SW 1271 (cell line): ENCODE measurements around the gene MOGAT1.
"Not testable (repeated sequence)": the region's sequence is repeated elsewhere in the genome, so short reads cannot be mapped to it uniquely, and the experiment has no call there.

Experiments used
- DNase-seq, 2 experiments: peaks; one replicate each; lab custom pipeline; 2025; lab: John Stamatoyannopoulos, UW

The MOGAT1 gene

DNA sequence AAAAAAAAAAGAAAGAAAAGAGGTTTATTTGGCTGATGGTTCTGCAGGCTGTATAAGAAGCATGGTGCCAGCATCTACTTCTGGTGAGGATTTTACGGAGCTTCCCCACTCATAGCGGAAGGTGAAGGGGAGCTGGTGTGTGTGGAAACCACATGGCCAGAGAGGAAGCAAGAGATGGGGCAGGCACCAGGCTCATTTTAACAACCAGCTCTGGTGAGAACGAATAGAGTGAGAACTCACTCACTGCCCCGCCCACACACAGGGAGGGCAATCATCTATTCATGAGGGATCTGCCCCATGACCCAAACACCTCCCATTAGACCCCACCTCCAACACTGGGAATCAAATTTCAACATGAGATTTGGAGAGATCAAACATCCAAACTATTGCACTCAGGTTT lies 68.5 kb downstream of the MOGAT1 start:
- no peak for DNase-seq

DNA sequence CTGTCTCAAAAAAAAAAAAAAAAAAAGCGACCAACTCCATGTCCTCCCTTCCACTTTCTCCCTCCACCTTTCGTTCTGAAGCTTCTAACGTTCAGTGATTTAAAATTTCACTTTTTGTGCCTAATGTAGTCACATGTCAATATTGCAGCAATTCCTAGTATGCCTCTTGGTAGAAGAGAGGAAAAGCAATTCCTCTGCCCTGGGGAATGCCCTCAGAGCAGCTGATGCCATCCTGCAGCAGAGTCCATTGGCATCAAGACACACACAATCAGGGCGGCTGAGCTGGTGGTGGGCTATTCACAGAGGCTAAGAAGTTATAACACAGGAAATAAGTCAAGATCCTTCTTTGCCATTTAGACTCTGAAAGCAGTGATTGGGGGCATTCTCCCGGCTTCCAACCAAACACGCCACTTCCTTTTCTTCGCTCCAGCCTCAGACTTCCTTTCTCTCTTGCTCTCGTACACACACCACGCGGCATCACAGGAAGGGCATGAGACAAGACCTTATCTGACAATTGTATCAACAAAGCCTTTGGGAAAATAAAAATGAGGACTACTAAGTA lies 71.9 kb downstream of the MOGAT1 start:
- no peak for DNase-seq

DNA sequence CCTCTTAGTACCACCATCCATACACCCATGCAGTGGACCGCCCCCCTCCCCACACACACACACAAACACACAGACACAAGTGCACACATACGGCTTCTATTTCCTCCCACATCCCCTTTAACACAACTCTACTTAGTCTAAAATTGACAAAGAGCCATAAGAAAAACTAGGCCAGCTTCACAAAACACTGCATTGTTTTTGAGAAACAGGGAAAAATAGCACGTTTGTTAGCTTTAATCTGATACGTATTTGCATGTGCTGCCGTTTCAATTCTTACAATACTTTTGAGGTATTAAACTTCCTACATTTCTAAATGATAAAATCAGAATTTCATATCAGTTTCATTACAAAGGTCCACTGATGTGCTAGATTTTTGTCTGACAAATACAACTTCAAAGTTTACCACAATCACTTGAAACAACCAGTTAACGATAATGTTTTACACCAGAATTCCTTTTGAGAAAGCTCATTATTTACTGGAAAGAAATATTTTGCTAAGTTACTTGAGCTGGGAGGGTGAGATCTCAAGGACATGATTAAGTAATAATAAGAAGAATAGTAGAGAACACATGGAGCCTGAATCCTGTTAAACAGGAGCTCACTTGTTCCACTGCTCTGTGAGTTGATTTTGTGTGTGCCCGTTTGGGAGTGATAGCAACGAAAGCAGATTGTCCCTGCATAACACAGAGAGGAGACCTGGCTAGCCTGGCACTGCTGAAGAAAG lies 74.5 kb downstream of the MOGAT1 start:
- no peak for DNase-seq

DNA sequence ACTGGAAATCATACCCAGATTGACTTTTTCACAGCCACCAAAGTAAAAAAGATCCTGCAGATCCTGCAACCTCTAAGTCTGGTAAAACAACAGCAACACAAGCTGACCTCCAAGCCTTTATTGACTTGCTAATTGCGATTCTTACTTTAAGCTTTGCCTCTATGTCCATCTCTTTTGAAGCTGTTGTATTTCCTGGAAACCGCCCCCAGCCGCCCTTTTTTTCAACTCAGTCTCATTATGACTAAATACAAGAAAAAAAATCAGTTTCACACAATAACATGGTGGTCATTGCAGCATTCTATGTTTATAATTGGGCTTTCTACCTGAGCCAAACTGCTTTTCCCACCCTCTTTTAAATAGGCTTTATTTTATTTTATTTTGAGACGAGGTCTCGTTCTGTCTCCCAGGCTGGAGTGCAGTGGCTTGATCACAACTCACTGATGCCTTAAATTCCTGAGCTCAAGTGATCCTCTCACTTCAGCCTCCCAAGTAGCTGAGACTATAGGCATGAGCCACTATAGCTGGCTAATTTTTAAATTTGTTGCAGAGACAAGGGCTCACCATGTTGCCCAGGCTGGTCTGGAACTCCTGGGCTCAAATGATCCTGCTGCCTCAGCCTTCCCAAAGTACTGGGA lies 76.2 kb downstream of the MOGAT1 start:
- no peak for DNase-seq

DNA sequence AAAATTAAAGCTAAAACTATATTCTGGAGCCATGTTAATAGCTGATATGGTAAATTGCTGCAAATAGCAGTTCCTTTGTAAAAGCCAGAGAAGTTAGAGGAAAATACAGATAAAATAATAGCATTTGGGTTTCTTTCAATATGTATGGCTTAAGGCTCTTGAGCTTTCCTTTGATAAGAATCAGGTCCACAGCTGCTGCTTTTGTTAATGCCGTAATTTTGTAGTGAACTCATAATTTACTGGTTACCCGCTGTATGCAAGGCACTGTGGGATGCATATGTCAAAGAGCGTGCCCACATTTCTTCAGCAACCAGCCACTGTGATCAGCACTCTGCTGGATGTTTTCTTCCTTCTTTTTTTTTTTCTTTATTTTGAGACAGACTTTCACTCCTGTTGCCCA lies 79.1 kb downstream of the MOGAT1 start:
- no peak for DNase-seq

DNA sequence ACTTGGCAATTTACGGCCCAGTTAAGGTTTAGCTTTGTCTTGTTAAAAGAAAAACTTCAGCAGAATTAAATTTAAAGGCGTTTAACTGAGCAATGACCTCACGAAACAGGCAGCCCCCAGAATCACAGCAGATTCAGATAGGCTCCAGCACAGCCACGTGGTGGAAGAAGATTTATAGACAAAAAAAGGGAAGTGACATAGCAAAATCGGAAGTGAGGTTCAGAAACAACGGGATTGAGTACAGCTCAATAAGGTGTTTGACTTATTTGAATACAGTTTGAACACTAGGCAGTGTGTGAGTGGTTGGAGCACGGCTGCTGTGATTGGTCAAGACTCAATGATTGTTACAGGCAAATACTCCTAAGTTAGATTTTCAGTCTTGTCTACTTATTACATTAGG lies 79.8 kb downstream of the MOGAT1 start:
- no peak for DNase-seq

DNA sequence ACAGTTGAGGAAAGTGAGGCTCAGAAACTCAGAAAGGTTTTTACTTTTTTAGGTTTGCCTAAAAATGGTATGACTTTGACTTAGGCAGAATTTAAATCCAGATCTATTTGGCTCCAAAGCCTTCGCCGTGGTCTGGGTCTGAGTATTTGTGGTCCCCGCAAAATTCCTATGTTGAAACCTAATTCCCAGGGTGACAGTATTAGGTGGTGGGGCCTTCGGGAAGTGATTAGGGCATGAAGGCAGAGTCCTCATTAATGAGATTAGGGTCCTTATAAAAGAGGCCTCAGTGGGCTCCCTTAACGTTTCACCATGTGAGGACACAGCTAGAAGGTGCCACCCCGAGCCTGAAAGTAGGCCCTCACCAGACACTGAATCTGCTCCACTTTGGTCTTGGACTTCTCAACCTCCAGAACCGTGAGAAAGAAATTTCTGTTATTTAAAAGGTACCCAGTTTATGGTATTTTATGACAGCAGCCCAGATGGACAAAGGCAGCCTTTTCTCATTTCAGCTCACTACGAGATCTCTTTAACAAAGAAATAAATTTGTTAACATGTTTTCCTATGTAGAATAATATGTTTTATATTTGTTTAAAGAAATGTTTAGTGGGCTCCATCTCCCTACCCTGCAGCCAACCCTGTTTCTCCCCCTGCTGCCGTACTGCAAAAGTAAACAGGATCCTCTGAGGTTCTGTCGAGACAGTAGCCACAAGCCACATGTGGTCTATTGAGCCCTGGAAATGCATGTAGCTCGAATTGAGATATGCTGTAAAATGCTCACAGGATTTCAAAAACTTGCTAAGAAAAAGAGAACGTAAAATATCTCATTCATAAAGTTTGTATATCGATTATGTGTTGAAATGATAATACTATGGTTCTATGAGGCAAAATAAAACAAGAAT lies 80.6 kb downstream of the MOGAT1 start:
- no peak for DNase-seq

DNA sequence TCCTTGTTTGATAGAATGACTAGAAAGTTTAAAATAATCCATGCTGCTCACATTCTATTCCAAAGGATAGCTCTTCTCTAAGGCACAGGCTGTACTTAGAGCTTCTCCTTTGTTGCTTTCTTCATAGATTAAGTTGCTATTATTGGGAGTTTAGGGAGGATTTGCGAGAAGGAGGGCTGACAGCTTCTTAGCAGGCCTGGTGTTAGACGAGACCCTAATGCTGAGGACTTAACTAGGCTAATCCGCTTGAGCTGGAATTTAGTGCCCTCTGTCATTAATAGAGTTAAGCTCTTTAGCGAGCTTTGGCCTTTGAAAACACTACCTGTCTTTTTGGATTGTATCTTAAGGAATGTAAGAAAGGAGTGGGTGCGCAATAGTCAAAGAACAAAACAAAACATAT lies 81.3 kb downstream of the MOGAT1 start:
- no peak for DNase-seq

DNA sequence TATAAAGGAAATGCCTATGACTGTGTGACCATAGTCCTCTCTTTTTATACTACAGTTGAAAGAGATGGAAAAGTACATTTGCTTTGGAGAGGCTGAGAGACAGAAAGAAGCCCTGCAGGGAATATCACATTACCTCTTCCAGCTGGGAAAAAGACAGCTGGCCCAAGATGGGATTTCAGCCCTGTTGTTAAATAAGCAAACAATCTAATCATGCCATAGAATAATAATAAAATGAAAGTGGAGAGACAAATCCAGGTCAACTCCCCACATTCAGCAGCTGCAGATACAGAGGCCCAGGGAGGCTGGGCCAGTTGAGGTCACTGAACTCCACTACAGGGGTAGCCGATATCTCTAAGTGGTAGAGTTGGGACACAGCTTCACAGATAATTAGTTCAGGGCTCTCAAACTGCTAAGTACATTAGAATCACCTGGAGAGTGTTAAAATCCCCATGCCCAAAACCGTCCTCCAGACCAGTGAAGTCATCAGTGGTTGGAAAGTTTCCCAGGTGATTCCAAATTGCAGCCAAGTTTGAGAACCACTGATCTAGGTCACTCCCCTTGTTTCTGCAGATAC lies 81.9 kb downstream of the MOGAT1 start:
- no peak for DNase-seq

DNA sequence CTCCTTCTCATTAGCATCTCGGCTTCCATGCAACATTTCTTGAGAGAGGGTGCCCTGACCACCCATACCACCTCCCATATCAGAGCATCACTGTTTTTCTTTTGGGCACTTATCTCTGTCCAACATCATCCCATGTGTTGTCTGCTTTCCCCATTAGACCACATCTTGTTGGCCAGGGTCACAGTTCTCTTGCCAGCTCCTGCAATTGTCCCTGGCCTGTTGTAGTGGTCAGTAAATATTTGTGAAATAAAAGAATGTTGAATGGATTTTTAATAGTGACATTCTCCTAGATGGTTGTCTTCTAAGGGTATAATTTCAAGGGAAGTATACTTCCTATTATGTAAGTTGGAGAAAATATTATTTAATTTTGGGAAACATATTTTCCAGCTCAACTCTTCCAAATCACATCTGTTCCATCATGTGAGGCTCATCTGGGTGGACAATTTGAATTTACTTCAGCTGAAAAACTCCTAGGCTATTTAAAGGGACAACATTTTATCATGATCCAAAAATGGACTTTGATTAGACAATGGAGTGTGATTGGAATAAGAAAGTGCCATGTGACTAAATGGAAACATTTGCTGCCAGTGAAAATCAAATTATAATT lies 83.0 kb downstream of the MOGAT1 start:
- no peak for DNase-seq

DNA sequence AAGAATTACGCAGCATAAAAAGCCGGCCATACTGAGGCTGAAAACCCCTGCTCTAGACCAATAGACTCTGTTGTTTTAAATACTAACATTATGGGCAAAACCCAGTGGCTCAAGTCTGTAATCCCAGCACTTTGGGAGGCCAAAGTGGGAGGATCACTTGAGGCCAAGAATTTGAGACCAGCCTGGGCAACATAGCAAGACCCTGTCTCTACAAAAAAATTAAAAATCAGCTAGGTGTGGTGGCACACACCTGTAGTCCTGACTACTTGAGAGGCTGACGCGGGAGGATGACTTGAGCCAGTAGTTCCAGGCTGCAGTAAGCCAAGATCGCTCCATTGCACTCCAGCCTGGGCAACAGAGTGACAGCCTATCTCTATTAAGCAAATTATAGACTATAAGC lies 84.1 kb downstream of the MOGAT1 start:
- DNase-seq: not testable (repeated sequence)

DNA sequence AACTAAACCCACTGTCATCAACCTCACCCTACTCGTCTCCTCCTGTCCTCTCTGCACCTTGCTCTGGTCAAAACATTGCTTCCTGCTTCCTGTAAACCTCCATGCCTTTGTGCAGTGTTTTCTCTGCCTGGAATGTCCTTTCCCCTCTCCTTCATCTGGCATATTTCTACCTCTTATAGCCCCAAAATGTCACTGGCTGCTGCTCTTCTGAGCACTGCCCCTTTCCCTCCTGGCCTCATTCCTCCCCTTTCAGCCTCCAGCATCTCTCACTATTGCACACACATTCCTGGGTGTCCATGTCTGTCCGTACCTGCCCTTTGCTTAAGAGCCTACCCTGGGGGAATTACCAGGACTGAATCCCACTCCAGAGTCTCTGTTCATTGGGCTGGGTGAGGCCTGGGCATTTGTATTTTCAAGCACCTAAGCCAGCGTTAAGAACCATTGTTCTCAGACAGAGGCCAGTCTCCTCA lies 84.9 kb downstream of the MOGAT1 start:
- no peak for DNase-seq

DNA sequence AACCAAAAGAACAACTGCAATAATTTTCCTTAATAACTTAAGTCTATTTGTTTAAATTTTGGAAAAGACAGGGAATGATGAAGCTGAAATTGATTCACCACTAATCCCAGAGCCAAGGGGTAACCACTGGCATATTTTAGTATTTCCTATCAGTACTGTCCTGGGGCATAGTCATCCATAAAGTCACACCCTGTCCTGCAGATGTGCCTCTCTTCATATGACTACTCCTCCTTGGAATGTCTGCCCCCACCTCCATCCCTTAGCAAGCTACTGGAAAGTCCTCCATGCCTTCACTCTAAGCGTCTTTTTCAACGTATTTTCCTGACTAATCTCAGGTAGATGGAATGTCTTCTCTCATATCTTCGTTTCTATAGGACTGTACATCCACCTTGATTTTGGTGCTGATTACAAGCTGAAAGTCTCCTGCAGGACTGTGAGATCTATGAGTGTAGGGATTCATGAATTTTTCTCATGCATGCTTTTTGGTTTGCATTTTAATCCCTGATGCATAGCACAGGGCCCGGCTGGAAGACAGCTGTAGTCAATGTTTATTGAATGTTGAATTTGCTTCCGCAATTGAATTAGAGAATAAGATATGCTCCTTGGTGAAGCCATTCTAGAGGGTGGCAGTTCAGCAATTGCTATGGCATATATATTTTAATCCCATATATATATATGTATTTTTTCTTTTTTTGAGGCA lies 85.6 kb downstream of the MOGAT1 start:
- DNase-seq: peak in 1 of 2 experiments; percentile 49
